ENCODE data around the gene MID2. TPM values are rescaled to one million over a fixed set of nuclear protein-coding genes. Genes with fewer than 3 reads are reported as not detected.
A peak's percentile ranks its signal among the peaks of the same experiment; 100 is the strongest.

MID2 gene, protein sequence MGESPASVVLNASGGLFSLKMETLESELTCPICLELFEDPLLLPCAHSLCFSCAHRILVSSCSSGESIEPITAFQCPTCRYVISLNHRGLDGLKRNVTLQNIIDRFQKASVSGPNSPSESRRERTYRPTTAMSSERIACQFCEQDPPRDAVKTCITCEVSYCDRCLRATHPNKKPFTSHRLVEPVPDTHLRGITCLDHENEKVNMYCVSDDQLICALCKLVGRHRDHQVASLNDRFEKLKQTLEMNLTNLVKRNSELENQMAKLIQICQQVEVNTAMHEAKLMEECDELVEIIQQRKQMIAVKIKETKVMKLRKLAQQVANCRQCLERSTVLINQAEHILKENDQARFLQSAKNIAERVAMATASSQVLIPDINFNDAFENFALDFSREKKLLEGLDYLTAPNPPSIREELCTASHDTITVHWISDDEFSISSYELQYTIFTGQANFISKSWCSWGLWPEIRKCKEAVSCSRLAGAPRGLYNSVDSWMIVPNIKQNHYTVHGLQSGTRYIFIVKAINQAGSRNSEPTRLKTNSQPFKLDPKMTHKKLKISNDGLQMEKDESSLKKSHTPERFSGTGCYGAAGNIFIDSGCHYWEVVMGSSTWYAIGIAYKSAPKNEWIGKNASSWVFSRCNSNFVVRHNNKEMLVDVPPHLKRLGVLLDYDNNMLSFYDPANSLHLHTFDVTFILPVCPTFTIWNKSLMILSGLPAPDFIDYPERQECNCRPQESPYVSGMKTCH
- 7.2 TPM for total RNA-seq (ENCODE audit: unreplicated experiment)
- long read RNA-seq = 0 reads

DNA sequence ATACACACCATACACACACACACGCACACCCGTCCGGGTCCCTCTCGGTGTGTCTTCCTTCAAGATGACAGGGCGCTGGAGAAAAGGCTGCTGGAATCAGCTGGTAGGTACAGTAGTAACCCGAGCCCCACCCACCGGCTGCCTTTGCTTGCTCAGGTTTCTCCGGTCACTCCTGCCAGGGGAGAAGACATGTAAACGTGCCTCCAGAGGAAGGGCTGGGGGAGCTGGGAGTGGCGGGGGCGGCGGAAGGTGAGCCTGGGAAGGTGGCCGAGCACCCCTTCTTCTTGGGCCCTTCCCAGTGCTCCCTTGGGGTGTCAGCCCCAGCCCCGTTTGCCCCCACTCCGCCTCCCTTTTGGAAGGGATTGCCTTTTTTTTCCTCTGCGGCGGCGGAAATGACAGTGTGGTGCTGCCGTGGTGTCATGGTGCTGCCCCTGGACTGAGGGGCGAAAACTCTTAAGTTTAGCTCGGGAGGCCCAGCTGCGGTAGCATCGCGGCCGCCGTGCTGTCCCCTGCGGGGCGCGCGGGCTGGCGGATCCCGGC is at the start of gene MID2:
MID2 (plus strand) TSS at position 169 of the 540 bp plus-strand sequence. CDS start 561 bp downstream, outside the sequence.
- peak within 1 kb of the TSS; percentile 72 for H3K4me3 Mint-ChIP-seq (ENCODE audit: unreplicated experiment)
- TF ChIP-seq, protein P1, sequence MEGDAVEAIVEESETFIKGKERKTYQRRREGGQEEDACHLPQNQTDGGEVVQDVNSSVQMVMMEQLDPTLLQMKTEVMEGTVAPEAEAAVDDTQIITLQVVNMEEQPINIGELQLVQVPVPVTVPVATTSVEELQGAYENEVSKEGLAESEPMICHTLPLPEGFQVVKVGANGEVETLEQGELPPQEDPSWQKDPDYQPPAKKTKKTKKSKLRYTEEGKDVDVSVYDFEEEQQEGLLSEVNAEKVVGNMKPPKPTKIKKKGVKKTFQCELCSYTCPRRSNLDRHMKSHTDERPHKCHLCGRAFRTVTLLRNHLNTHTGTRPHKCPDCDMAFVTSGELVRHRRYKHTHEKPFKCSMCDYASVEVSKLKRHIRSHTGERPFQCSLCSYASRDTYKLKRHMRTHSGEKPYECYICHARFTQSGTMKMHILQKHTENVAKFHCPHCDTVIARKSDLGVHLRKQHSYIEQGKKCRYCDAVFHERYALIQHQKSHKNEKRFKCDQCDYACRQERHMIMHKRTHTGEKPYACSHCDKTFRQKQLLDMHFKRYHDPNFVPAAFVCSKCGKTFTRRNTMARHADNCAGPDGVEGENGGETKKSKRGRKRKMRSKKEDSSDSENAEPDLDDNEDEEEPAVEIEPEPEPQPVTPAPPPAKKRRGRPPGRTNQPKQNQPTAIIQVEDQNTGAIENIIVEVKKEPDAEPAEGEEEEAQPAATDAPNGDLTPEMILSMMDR (IDR thresholded peaks at IDR 0.05; ENCODE audit: unreplicated experiment) = no peak
- peaks cover 11% of the 10 kb centered on the region for H3K4me1 Mint-ChIP-seq (ENCODE audit: unreplicated experiment)
- no peak within 1 kb of the TSS for H3K27ac Mint-ChIP-seq (ENCODE audit: unreplicated experiment)
- H3K36me3 Mint-ChIP-seq (ENCODE audit: low read depth, unreplicated experiment) = no peaks in the 10 kb centered on the region
- peak; percentile 21 for DNase-seq (ENCODE audit: low spot score)
- H3K9me3 Mint-ChIP-seq (ENCODE audit: unreplicated experiment) = no peaks in the 10 kb centered on the region
- peaks cover 1% of the 10 kb centered on the region for H3K27me3 Mint-ChIP-seq (ENCODE audit: unreplicated experiment)

DNA sequence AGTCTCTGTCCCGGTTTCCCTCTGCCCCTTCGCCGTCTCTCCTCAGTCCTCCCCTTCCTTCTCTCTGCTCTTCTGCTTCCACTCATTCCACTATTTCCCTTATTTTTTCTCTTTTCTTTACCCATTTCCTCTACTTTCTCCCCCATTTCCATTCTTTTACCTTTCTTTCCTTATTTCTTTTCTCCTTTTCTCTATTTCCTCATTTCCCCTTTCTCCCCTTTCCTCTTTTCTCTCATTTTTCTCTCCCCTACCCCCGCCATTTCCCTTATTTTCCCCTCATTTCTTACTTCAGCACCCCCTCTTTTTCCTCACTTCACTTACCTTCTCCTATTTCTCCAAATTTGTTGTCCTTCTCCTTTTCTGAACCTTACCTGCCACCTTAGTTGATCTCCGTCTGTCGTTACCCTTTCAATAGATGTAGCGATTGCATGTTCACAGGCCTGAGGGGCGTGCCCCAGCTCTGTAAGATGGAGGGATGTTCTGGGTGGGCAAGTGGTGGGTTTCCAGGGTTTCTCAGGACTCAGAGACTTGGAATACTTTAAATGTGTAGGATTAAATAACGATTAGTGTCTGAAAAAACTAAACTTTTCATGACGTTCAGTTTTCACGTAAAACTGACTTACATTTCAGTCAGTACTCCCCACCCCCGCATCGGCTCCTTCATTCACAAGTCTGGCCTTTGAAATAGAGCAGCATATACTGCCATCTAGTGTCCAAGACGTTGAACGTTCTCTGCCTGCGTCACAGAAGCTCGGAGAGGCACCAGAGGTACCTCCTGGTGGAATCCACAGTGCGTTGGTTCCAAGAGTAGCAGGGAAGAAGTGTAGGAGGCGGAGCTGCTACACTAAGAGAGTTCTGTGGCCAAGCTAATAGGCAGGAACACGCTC is 48.8 kb upstream of the MID2 start:
- TF ChIP-seq, protein P1 (IDR thresholded peaks at IDR 0.05; ENCODE audit: unreplicated experiment) = peak; percentile 48
- peak overlapping the region; percentile 85 for H3K4me3 Mint-ChIP-seq (ENCODE audit: unreplicated experiment)

DNA sequence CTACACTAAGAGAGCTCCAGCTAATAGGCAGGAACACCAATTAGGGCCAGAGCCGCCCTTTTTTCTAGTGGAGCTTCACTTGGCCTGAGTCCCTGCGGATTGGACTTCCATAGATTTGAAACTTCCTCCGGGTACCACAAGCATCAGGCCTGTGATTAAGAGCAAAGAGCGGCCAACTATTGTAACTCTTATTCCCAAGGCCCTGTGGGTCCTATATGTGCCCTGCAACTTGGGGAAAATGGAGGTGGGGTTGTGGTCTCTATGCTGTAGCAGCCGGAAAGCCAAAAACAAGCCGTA is 48.2 kb upstream of the MID2 start, which contains the start of gene NCBP2L:
NCBP2L (plus strand) TSS at position 198 of the 297 bp plus-strand sequence. CDS start 16,488 bp downstream, outside the sequence.
- H3K27ac Mint-ChIP-seq (ENCODE audit: unreplicated experiment) = no peak within 1 kb of the TSS

More for the DNA sequence above, 48.8 kb upstream of the MID2 start:
- peaks cover 1% of the 10 kb centered on the region for H3K27me3 Mint-ChIP-seq (ENCODE audit: unreplicated experiment)
- peak; percentile 61 for DNase-seq (ENCODE audit: low spot score)
- no peaks in the 10 kb centered on the region for H3K36me3 Mint-ChIP-seq (ENCODE audit: low read depth, unreplicated experiment)
- peaks cover 6% of the 10 kb centered on the region for H3K4me1 Mint-ChIP-seq (ENCODE audit: unreplicated experiment)
- no peaks in the 10 kb centered on the region for H3K9me3 Mint-ChIP-seq (ENCODE audit: unreplicated experiment)
- H3K27ac Mint-ChIP-seq (ENCODE audit: unreplicated experiment) = no peak overlapping the region

GRCh38 chrX:107780525-107780924 is 45.1 kb upstream of the MID2 start:
- TF ChIP-seq, protein P1 (IDR thresholded peaks at IDR 0.05; ENCODE audit: unreplicated experiment) = no peak
- Mint-ChIP-seq H3K4me3 (ENCODE audit: unreplicated experiment) (no peak overlapping the region), H3K4me1 (ENCODE audit: unreplicated experiment) (peaks cover 6% of the 10 kb centered on the region), H3K36me3 (ENCODE audit: low read depth, unreplicated experiment) (no peaks in the 10 kb centered on the region), H3K27ac (ENCODE audit: unreplicated experiment) (no peak overlapping the region), H3K27me3 (ENCODE audit: unreplicated experiment) (no peaks in the 10 kb centered on the region), H3K9me3 (ENCODE audit: unreplicated experiment) (no peaks in the 10 kb centered on the region)
- no peak for DNase-seq (ENCODE audit: low spot score)

More for the DNA sequence above, 48.2 kb upstream of the MID2 start, which contains the start of gene NCBP2L:
- DNase-seq (ENCODE audit: low spot score) = no peak
- TF ChIP-seq, protein P1 (IDR thresholded peaks at IDR 0.05; ENCODE audit: unreplicated experiment) = no peak
- H3K4me3 Mint-ChIP-seq (ENCODE audit: unreplicated experiment) = peak within 1 kb of the TSS; percentile 85
- no peaks in the 10 kb centered on the region for H3K36me3 Mint-ChIP-seq (ENCODE audit: low read depth, unreplicated experiment)
- H3K9me3 Mint-ChIP-seq (ENCODE audit: unreplicated experiment) = no peaks in the 10 kb centered on the region
- H3K4me1 Mint-ChIP-seq (ENCODE audit: unreplicated experiment) = peaks cover 6% of the 10 kb centered on the region
- peaks cover 1% of the 10 kb centered on the region for H3K27me3 Mint-ChIP-seq (ENCODE audit: unreplicated experiment)
